Measurements from ENCODE around the gene MCM9.
A peak's percentile ranks its signal among the peaks of the same experiment; 100 is the strongest.

Gene MCM9

DNA sequence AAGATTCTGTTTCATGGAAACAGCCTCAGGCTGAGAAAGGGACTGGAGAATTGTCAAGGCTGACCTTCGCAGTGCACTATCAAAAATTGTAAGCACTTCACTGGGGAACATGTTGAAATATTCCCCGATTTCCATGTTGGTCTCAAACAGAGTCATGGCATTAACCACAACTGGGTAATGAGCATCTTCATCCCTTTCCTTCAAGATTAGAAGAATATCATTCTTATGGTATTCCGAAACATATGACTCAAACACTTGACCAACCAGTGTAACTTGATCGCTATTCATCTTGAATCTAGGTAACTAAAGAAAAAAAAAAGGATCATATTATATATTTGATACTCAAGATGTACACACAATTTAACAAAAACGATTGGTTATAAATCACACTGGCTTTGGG is 3.5 kb downstream of the MCM9 start:
- DNase-seq: no peak

DNA sequence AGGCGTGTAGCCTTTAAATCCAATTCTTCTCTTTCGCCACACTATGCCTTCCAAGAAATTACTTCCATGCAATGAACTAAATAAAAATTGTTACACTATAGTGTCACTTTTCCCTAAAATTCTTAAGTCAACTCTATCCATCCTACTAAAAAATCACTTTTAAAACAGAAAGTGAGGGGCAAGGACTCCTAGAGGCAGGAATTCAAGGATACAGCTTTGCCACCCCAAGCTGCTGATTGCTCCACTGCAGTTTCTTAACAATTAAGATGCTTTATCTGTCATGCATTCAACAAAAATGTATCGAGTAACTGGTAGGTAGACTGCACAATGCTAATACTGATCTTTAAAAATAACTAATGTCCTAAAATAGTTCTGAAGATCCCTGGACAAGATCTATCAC is 4.3 kb downstream of the MCM9 start:
- no peak for DNase-seq

DNA sequence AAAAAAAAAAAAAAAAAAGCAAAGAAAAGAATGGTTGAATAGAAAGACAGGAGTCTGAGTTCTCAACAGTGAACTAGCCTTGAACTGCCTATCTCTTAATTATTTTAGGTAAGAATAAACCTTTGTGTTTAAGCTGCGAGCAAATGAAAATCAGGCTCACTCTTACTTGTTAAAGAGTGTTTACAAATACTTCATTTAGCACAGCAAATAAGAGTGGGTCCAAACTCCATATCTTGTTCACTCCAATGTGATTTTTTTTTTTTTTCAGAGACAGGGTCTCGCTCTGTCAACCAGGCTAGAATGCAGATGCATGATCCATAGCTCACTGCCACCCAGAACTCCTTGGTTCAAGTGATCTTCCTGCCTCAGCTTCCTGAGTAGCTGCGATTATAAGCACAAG is 11.9 kb downstream of the MCM9 start:
- DNase-seq: no peak

DNA sequence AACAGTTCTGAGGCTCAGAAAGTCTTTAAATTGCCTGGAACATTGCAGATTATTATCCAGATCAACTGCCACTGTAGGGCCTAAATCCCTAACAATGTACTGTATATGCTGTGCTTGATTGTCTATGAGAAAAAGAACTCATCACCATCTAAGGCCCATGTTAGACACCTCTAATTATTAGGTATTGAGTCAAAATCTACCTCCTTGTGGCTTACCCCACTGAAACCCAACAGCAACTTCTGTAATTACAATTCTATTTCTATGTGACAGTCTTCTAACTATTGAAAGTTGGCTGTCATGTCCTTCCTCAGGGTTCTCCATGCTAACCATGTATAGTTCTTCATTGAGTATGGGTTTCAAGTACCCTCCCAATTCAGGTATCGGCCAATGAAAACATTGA is 13.9 kb downstream of the MCM9 start:
- DNase-seq: no peak

DNA sequence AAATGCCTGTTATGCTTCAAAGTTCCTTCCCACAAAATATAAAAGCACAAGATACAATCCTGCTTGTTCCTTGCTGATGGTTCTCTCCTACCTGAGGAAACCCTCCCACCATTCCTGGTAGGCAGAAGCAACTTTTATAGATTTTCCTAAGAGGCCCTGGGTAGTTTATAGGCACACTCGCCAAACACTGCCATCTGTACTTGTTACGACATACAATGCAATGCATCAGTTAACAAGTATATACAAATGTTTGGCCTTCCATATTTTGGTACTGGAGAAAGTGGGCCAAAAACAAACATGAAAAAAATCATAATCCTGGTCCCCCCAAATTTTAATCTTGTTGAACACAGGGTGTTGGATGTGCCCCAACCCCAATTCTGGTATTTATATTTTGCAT is 16.6 kb downstream of the MCM9 start:
- DNase-seq: no peak

DNA sequence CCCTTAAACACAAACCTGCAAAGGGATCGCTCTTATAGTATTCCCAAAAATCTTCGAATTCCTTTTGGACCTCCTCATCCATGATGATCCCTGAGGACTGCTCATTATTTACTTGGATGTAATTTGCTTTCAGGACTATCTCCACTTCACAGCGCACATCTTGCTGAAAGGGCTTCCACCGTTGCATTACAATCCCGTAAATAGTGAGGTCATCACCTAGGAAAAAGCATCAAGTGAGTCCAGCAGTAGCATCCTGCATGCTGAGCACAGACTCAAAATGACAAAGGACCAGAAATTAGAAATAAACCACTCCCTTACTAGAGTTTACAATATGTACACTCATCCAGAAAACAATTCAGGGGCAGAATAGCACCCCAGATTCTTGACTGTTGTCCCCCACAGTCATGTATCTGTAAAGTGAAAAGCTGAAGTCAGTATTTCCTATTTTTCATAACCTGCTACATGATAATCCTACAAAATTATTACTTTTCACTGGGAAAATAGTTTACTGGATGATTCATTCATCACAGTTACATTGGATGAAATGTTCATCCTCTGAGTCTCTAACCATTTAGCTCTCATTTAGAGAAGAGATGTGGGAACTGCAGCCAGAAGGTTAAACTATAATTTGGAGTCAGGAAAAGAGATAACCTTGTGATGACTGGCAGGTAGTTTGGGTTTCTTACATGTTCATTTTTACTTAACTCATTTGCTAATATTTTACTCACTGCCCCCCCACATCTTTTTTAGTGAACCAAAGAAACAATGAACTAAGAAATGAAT is 17.2 kb downstream of the MCM9 start:
- no peak for DNase-seq

DNA sequence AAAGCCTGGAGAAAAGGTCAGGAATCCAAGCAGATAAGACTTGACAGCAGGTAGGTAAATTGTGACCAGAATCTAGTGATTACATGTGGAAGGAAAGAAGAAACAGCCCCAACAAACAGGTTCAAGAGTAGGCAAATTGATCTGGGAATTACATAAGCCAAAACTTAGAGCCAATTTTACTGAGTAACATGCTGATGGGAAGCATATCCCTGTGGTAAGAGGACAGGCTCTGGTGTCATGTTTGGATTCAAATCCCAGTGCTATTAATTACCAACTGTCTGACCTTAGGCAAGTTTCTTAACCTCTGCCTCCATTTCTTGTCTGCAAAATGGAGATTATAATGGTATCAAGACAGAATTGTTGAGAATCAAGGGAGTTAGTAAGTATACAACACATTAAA is 20.4 kb downstream of the MCM9 start:
- DNase-seq: no peak

DNA sequence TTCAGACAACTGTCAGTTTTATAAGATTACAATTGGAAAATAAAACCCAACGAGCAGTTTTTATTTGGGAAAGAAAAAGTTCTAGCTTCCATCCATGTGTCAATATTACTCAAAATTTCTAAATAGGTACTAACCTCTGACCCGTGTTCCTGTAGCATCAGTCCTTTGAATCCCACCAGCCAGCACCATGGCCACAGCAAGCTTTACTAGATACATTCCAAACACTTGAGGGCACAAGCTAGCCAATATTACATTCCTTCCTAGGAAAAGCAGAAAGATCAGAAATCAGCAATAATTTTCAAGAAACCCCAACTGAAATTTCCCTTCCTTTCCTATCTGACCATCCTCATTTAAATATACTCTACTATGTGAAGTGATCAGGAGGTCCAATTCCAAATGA is 21.8 kb downstream of the MCM9 start:
- DNase-seq: no peak

DNA sequence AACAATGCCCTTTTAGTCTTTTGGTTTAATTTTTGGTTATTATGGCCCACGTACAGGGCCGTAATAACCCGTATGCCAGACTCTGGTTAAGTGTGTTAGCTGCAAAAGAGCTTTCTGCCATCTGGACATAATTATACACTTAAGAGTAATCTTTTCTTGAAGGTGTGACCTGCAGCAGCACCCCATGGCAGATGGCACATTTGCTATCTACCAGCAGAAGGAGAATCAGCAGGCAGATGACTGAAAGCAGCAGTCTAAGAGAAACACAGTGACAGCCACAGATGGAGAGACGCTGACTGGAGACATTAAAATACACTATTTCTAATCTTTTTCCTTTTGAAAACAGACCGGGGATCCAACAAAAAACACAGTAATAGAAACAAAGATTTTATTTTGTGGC is 22.3 kb downstream of the MCM9 start:
- peak; percentile 34 for DNase-seq

DNA sequence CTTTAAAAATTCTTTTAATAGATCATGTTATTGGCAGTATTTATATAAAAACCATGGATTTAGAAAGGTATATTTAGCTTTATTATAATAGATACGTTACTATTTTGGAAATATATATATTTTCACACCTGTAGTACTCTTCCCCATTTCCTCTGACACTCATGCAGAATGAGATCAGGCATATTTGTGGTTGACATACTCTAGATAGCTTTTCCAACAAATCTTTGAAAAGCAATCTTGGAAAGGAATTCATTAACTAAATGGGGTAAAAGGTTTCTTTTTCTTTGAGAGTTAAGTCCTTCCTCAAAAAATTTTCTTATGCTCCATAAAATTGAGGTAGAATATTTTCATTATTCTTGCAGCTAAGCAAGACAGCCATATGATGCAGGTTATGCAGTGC is 26.5 kb downstream of the MCM9 start:
- DNase-seq: no peak

DNA sequence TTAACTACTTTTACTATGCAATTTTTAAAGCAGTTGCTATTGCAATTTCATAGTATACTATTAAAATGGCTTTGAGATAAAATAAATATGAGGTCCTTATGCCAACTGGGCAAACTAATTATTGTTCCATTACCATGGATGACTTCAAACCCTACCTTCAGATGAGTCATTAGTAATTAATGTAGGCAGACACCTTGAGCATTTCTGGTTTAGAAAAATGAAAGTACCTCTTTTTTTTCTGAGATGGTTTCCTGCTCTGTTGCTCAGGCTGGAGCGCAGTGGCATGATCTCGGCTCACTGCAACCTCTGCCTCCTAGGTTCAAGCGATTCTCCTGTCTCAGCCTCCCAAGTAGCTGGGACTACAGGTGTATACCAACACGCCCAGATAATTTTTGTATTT is 29.1 kb downstream of the MCM9 start:
- no peak for DNase-seq

DNA sequence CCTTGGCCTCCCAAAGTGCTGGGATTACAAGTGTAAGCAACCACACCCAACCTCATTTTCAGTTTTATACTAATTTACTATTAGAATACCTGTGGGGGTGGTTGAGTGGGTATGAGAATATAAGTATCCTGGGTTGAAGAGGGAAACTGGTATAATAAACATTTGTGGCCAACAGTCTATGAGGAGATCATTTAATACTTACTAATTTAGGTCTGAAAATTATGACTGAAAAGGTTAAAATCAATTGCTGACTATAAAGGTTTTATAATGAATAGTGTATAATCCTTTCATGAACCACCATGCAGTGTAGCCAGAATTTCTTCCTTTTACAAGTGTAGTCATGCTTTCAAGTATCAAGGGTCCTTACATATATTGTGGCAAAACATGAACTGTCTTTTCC is 29.9 kb downstream of the MCM9 start:
- no peak for DNase-seq

DNA sequence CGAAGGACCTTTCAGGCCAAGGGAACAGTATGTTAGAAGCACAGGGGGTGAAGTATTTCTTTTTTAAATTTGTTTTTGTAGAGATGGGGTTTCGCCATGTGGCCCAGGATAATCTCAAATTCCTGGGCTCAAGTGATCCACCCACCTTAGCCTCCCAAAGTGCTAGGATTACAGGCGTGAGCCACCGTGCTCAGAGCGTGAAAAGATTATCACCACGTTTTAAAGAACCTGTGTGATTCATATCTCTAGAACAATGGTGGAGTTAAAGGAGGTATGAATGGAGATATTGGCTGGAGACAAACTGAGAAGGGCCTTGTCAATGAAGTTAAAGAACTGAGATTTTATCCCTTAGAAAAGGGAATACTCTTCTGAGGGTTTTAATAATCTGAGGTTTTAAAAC is 31.3 kb downstream of the MCM9 start:
- DNase-seq: no peak

DNA sequence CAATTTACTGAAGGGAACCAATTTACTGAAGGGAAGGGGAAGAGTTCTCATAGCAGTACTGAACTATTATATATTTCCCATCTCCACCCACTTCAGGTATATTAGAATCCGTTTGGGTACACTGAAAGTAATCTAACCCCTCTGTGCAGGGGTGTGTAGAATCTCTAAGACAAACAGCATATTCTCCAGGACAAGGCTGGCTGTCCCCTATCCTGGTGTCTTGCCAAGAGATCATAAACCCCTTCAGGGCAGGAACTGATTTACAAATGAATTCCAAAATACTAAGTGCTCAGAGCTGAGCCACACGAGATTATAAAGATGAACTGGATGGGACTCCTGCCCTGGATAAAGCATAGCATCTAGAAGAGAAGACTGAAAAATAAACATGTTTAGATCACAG is 31.8 kb downstream of the MCM9 start:
- no peak for DNase-seq

DNA sequence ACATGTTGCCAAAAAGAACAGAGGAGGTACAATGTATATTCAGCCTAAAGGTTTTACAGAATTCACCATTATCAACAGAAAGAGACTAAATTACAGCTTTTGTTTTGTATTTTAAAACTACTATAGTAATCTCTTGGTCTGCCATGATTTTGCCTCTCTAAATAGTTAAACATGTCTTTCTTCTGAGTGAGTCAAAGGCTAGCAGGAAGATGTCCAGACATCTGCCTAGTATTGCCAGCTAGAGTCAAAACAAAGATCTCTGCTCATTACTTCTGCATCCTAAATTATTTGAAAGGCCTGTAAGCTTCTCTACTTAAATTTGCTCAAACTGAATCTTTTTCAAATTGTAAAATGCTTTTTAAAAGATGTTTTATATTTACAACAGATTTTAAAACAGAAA is 32.2 kb downstream of the MCM9 start:
- DNase-seq: no peak

DNA sequence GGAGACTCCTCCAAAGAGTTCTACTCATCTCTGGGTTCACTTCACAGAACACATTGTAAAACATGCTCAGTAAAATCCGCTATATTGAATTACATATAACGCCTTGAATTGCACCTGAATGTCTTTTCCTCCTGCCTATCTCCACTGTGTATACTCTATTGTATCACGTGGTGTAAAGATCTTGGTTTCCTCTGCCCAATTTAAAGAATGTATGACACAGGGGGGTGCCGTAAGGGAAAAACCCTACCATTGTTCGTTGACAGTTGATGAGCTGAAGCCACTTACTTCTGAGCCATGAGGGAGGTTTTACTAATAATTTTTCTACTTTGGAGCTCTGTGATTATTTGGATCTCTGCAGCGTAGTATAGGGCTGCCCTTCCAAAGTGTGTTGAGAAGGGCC is 35.0 kb downstream of the MCM9 start:
- no peak for DNase-seq

DNA sequence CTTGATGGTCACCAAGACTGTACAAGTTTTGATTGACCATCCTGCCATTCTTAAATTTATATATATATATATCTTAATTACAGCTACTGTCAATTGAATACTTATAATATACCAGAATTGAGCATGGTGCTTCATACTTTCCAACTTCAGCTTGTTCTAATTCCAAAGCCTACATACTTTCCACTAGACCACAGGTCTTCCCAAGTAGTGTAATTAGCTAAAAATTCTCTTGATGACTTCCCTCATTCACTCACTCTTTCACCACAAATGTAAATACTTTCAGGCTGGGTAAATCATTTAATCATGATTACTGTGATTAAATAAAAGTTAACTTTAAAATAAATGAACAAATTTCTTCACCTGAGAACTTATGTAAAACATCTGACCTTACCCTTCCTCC is 37.6 kb downstream of the MCM9 start:
- DNase-seq: no peak

DNA sequence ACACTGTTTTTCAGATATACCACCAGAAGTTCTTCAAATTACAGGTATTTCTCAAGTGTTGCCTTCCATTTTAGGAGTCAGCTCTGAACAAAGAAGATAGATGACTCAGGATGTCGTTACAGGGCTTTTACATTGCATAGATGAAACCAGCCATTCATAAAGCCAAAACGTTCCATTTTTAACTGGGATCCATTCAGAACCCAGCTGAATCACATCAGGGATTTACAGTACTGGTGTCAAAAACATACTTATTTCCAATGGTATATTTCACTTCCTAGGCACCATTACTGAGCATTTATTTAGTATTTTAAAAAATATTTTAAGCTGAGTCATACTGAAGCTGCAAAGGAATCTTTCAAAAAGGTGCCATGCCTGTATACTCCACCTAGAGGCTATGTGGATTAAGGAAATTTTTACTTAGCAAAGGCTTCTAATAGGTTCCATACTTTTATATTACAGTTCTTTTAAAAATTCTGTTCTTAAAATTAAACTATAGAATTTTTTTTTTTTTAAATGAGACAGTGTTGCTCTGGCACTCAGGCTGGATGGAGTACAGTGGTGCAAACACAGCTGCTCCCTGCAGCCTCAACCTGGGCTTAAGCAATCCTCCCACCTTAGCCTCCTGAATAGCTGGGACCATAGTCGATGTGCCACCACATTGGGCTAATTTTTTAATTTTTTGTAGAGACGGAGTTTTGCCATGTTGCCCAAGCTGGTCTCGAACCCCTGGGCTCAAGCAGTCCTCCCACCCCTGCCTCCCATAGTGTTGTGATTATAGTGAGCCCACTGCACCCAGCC is 38.4 kb downstream of the MCM9 start:
- peak; percentile 51 for DNase-seq

DNA sequence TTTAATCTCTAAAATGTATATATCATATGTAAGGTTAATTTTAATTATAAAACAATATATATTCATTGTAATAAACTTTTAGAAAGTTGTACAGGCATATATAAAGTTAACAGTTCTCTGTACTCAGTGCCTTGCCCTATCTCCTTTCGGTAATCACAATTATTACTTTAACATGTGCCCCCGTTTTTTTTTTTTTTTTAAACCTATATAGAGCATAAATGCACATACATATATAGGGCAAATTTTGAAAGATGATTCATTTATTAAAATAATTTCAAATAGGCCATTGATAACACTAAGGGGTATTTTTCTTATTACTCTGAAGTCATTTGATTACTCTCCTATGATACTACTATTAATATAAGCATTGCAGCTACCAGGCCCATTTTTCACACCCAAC is 39.1 kb downstream of the MCM9 start:
- no peak for DNase-seq

DNA sequence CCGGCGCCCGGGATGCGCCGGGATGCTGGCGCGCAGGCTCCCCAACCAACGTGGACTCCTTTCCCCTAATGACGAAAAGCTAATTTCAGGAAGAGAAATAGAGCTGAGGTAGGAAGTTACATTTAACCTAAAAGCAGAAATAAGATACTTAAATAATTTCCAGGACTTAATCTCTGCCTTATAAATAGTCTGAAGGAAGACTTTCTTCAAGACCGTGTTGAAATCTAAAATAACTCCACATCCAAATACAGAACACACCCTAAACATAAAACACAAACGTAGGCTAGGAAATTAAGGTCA is 39.7 kb downstream of the MCM9 start:
- DNase-seq: no peak

DNA sequence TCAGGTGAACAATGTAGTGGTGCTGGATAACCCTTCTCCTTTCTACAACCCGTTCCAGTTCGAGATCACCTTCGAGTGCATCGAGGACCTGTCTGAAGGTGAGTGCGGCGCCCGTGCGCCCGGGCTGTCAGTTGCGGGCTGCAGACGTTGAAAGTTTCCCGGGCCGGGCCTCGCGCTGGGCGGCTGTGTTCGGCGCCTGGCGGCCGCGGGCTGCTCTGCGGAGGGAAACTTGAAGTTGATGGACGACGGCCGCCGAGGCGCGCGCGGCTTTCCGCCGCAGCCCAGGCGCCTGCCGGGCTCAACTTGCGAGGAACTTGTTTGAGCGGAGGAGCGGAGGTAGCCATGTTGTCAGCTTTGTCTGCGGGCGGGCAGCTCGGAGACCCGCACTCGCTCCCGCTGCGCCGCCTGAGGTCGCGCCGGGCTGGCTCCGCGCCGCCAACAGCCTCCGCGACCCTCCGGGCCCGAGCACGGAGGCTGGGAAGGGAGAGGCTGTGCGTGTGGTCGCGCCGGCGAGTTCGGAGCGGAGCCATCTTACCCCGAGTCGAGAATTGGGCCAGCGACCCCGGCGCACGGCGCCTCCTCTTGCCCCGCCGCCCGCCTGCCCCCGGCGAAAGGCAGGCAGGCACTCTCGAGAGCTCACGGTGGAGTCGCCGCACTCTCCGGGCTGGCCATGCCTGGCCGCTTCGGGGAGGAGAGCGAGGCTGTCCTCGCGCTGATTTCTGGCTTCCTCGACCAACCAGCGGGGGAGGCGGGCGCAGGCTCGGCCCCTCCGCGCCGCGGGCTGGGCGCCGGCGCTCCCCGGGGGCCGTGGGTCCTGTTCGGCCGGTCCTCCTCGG is 40.3 kb downstream of the MCM9 start:
- DNase-seq: no peak

DNA sequence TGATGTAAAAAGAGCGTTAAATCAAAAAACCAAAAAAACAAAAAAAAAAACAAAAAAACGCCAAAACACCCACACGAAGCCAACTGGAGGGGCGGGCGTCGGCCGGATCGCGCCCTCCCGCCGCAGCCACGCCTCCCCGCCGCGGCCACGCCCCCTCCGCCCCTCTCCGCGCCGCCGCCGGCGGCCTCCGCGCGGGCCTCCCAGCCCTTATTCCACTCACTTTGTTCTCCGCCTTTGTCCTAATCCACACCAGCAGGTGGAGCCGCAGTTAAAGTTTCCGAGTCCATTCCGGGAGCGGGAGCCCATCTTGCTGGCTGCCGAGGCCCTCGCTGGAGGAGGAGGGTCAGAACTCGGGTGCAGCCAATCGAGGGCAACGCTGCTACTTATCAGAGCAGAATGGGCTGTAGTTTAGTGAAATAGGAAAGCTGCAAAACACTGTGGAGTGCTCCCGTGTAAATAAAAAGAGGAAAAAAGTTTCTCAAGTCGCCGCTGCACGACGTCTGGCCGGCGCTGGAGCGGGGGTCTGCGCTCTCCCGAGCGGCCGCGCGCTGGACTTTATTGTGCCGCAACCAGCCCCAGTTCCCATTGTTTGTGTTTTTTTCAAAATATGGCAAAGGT is 41.0 kb downstream of the MCM9 start, which contains the start of gene ASF1A:
Gene ASF1A, plus strand, starts transcription at position 346 of the 618 bp plus-strand sequence. Its CDS starts 262 bp downstream, at position 608.
- peak; percentile 99 for DNase-seq

DNA sequence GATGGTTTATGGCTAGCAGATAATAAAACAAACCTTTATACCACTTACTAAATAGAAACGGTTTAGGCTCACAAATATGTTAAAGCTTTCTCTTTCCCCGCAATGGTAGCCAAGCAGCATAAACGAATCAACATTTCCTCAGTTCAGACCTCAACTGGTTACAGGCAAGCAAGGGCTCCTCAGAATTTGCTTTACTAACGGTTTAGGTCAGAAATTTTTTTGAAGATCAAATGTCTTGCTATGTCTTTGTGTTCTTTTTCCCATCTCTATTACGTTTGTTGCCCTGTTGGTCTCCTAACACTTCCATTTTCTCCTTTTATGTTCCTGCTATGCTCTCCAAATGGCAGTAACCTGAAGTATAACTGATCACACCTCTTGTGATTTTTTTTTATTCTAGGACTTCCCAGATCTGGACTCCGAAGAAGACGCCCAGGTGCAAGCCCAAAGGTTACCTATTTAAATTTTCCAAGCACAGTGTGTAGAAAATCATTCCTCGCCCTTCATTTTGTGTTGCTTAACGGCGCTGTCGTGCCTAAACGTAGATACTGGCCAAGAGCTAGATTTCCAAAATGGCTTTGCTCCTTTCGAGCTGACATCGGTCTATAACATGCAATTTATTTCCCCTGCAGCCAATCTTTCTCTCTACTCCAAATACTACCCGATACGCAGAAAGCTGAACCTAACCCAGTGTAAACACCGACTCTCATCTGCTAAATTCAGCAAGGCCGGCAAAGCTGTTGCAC is 41.7 kb downstream of the MCM9 start:
- no peak for DNase-seq
